Fibroblast of the aortic adventitia (primary cell): ENCODE data around the gene ARFGAP3. TPM values are rescaled to one million over a fixed set of nuclear protein-coding genes. Genes with fewer than 3 reads are reported as not detected.

Experiments used
- DNase-seq: peaks from one replicate; pipeline ENCODE4 v3.0.0-alpha.2; 2010; ENCODE audit warnings: low read depth
- H3K4me3 ChIP-seq: 2 replicates; pipeline ENCODE4 v1.5.1; 2011; ENCODE audit warnings: low read depth, mild to moderate bottlenecking, control low read depth, low read length, moderate library complexity
- CTCF ChIP-seq: IDR thresholded peaks from 2 replicates; pipeline ENCODE4 v1.5.1; 2011; ENCODE audit warnings: mild to moderate bottlenecking, low read length, control low read depth, inconsistent platforms; ENCODE audit not compliant: insufficient read depth
- total RNA-seq: library from RNA; depleted of rRNA; stranded (reverse); fragments of >200 nt; gene quantifications from 2 replicates; pipeline ENCODE4 v1.2.3, GENCODE V29; 2012; ENCODE audit warnings: low replicate concordance

The ARFGAP3 gene
- total RNA-seq, 1 donor, result 69.3 TPM

- H3K4me3 ChIP-seq, result no peak overlapping the region
- DNase-seq, result no peak
- no peak for TF ChIP-seq CTCF
These were observed 84.4 kb downstream of the ARFGAP3 start for GRCh38 chr22:42772647-42773046.

DNA sequence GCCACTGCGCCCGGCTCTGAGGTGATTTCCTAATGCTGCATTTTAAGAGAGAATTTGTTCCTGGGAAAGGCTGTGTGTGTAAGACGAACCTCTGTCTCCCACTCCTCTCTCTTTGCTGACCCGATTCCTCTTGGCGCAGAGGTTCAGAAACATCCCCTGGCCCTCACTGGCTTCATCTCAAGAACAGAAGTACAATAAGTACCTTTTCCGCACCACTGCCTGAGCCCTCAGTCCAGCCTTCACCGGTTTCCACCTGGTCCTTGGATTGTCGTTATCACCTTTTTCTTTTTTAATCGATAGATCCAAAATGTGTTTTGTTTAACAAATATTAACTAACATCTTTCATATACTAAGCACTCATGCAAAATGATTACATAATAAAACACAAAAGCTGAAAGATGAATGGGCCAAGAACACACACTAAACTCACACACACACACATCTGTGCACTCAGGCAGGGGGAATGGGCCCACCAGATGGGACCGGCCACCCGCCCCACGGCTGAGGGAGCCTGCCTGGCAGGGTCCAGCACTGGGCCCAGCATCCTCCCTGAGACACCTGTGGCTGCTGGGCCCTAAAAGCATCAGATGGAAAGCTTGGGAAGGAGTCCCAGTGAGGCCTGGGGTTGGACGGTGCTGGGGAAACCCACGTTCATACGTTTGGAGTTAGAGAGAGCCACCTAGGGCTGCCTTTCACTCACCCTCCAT is 86.0 kb downstream of the ARFGAP3 start:
- no peak overlapping the region for H3K4me3 ChIP-seq
- DNase-seq, result no peak
- no peak for TF ChIP-seq CTCF

- no peak overlapping the region for H3K4me3 ChIP-seq
These were observed 86.7 kb downstream of the ARFGAP3 start for GRCh38 chr22:42770448-42770726.

DNA sequence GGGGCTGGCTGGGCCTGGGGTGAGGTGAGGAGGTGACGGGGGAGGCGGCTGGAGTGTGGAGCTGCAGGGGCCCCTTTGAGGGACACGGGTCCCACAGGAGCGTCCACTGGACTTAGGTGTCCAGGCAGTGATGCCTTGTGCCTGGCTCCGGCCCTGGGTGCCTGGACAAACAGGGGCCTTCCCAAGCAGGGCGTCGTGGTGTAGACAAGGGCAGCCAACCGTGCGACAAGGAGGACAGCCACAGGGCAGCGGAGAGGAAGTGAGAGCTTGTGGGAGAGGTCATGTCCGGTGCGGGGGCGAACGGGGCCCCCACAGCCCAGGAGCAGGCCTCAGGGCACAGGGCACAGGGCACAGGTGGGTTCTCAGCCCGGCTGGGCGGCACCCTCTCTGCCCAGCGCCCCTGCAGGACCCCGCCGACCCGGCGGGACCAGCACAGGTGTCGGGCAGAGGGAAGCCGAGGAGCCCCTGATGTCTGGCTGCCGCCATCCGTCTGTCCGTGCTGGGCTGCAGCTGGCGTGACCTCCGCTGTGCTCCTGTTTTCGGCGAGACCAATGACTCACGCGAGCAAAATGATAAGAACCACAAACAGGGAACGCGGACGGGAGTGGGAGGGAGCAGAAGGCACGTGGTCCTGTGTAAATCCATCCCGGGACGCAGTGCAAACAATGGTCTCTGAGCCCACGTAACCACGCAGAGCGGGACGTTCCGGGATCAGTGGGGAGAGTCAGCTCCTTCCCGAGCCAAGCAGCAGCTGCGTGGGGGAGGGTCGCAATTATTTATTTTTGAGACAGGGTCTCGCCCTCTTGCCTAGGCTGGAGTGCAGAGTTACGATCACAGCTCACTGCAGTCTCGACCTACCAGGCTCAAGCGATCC is 87.3 kb downstream of the ARFGAP3 start:
- peak; percentile 91 for DNase-seq
- no peak for TF ChIP-seq CTCF
- H3K4me3 ChIP-seq, result no peak overlapping the region

More at GRCh38 chr22:42770448-42770726, 86.7 kb downstream of the ARFGAP3 start:
- no peak for DNase-seq
- no peak for TF ChIP-seq CTCF

DNA sequence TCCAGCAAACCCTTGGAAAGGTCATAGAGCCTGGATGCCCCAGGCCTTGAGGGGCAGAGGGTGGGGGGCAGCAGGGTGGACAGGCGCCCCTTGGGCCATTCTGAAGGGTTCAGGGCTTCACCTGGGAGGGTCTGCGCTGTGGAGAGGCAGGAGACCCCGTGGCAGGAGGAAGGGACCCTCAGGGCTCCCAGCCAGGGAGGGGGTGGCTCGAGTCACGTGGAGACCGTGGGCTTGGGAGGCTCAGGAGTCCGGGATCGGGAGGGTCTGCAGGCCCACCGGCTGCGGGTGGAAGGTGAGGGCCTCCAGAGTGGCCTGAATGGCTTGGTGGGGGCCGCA is 87.9 kb downstream of the ARFGAP3 start:
- no peak overlapping the region for H3K4me3 ChIP-seq
- DNase-seq, result no peak
- no peak for TF ChIP-seq CTCF

- TF ChIP-seq CTCF, result no peak
These were observed 88.6 kb downstream of the ARFGAP3 start for GRCh38 chr22:42768385-42769035.

More at GRCh38 chr22:42768385-42769035, 88.6 kb downstream of the ARFGAP3 start:
- H3K4me3 ChIP-seq, result no peak overlapping the region
- no peak for DNase-seq
